ENCODE measurements around the gene ASCC1.

DNA sequence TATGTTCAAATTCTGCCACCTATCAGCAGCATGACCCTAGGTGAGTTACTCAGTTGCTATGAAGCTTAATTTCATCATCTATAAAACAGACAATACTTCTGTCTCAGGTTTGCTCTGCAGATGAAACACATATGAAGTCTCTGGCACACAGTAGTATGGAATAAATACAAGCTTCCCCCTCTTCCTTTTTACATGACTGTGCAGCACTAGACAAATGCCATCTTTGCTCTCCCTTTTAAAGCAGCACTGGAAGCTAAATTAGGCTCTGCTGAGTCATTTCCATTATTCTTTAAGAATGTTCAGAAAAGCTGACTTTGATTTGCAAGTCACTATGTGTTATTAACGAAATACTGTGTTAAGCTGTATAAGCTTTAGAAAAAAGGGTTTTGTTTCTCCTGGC is 40.9 kb downstream of the ASCC1 start:
- TF ChIP-seq POLR2AphosphoS5 (IDR thresholded peaks at IDR 0.05): no peak
- TF ChIP-seq, protein P1, sequence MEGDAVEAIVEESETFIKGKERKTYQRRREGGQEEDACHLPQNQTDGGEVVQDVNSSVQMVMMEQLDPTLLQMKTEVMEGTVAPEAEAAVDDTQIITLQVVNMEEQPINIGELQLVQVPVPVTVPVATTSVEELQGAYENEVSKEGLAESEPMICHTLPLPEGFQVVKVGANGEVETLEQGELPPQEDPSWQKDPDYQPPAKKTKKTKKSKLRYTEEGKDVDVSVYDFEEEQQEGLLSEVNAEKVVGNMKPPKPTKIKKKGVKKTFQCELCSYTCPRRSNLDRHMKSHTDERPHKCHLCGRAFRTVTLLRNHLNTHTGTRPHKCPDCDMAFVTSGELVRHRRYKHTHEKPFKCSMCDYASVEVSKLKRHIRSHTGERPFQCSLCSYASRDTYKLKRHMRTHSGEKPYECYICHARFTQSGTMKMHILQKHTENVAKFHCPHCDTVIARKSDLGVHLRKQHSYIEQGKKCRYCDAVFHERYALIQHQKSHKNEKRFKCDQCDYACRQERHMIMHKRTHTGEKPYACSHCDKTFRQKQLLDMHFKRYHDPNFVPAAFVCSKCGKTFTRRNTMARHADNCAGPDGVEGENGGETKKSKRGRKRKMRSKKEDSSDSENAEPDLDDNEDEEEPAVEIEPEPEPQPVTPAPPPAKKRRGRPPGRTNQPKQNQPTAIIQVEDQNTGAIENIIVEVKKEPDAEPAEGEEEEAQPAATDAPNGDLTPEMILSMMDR (IDR thresholded peaks at IDR 0.05): no peak

Measured in stomach (tissue), 4 donors.